Progenitor cell of endocrine pancreas (in vitro differentiated cells): ENCODE results near the gene CYB561. TPM values are rescaled to one million over a fixed set of nuclear protein-coding genes. Genes with fewer than 3 reads are reported as not detected.

Experiments
- DNase-seq: peaks from one replicate; pipeline ENCODE4 v3.0.0; 2021; ENCODE audit warnings: low spot score; ENCODE audit not compliant: unreplicated experiment
- H3K27ac Mint-ChIP-seq: 2 replicates; pipeline ENCODE4 v1.8.0; 2021; ENCODE audit warnings: mild to moderate bottlenecking, moderate library complexity, mixed read lengths
- H3K27me3 Mint-ChIP-seq: 2 replicates; pipeline ENCODE4 v1.8.0; 2021; ENCODE audit warnings: mixed read lengths
- H3K36me3 Mint-ChIP-seq: 2 replicates; pipeline ENCODE4 v1.8.0; 2022; ENCODE audit warnings: mixed read lengths; ENCODE audit not compliant: insufficient read depth
- H3K4me1 Mint-ChIP-seq: 2 replicates; pipeline ENCODE4 v1.8.0; 2021; ENCODE audit warnings: low read depth, mixed read lengths
- H3K4me3 Mint-ChIP-seq: 2 replicates; pipeline ENCODE4 v1.8.0; 2021; ENCODE audit warnings: low read depth, mild to moderate bottlenecking, moderate library complexity, mixed read lengths
- H3K9me3 Mint-ChIP-seq: 2 replicates; pipeline ENCODE4 v1.8.0; 2021; ENCODE audit warnings: low read depth, mixed read lengths
- CTCF ChIP-seq: fragments of 200-600 bp; sonication (generic); IDR thresholded peaks from one replicate; pipeline ENCODE4 v1.5.0; 2021; ENCODE audit warnings: antibody characterized with exemption, mild to moderate bottlenecking; ENCODE audit not compliant: unreplicated experiment
- total RNA-seq: library from RNA; stranded (reverse); gene quantifications from 2 replicates; pipeline ENCODE4 v1.2.1, GENCODE V29; 2021

The CYB561 gene
- total RNA-seq, 1 donor from 2014 or later = 34.5 TPM

GRCh38 chr17:63418540-63418939 lies 27.6 kb downstream of the CYB561 start:
- TF ChIP-seq CTCF = no peak
- Mint-ChIP-seq H3K9me3 (no peaks in the 10 kb centered on the region), H3K27me3 (no peaks in the 10 kb centered on the region), H3K4me3 (no peak overlapping the region), H3K27ac (no peak overlapping the region), H3K4me1 (no peaks in the 10 kb centered on the region), H3K36me3 (peaks cover 7% of the 10 kb centered on the region)
- no peak for DNase-seq

DNA sequence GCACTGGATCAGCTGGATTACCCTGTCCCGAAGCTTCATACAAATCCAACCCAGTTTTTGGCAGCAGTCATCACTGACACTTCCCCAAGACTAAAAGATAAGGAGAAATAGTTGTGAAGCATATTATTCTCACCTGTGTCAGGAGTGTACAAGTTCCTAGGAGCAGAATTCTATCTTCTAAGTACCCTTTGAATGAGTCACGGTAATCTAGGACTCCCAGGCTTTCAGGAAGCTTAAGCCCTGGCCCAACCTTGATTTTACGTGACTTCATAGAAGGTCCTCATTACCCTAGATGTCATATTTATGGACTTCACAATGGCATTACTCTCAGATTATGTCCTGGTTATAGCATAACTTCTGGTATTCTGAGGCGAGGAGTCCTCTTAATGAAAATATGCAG lies 31.9 kb downstream of the CYB561 start:
- Mint-ChIP-seq H3K9me3 (no peaks in the 10 kb centered on the region), H3K4me3 (no peak overlapping the region), H3K36me3 (peaks cover 2% of the 10 kb centered on the region), H3K27ac (no peak overlapping the region), H3K27me3 (no peaks in the 10 kb centered on the region), H3K4me1 (no peaks in the 10 kb centered on the region)
- no peak for TF ChIP-seq CTCF
- no peak for DNase-seq

DNA sequence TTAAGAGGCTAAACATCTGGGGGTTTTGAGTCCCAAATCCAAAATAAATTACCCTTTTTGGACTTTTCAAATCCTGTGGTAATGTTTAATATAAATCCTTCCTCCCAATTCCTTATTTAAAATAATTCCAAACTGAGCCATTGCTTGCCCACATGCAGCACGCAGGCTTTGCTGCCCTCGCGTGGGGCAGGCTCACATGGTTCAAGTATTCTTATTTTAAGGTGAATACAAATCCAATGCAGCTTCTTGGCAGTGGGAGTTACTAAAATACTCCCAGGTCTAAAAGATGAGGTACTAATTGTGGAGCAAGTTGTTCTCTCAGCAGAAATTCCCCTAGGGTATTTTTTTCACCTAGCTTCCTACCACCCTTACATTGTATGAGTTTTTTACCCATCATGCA lies 33.0 kb downstream of the CYB561 start:
- peaks cover 2% of the 10 kb centered on the region for H3K36me3 Mint-ChIP-seq
- no peaks in the 10 kb centered on the region for H3K4me1 Mint-ChIP-seq
- no peaks in the 10 kb centered on the region for H3K9me3 Mint-ChIP-seq
- no peak for TF ChIP-seq CTCF
- H3K27ac Mint-ChIP-seq = no peak overlapping the region
- H3K4me3 Mint-ChIP-seq = no peak overlapping the region
- H3K27me3 Mint-ChIP-seq = no peaks in the 10 kb centered on the region
- no peak for DNase-seq

DNA sequence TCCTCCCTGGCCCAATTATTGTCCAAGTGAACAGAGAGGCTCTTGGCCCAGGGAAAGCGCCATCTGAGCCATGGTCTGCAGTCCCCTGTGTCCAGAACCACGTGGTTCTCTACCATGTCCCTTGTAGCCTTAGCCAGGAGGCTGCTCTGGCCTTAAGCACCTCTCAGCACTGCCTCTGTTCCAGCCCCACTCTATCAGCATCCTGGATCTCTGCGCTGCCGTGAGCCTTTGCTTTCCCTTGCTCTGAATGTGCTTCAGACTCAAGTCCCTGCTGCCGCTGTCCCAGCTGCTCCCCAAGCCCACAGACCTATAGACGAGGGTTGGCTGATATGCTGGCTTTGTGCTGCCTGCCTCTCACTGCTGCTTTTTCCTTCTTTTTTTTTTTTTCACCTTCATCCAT lies 33.9 kb downstream of the CYB561 start:
- TF ChIP-seq CTCF = no peak
- no peak overlapping the region for H3K27ac Mint-ChIP-seq
- no peak for DNase-seq
- H3K9me3 Mint-ChIP-seq = no peaks in the 10 kb centered on the region
- H3K27me3 Mint-ChIP-seq = no peaks in the 10 kb centered on the region
- H3K4me3 Mint-ChIP-seq = no peak overlapping the region
- H3K4me1 Mint-ChIP-seq = no peaks in the 10 kb centered on the region
- peaks cover 2% of the 10 kb centered on the region for H3K36me3 Mint-ChIP-seq

- no peak for DNase-seq
- no peak overlapping the region for H3K4me3 Mint-ChIP-seq
- no peak for TF ChIP-seq CTCF
- no peaks in the 10 kb centered on the region for H3K9me3 Mint-ChIP-seq
- no peaks in the 10 kb centered on the region for H3K27me3 Mint-ChIP-seq
- H3K36me3 Mint-ChIP-seq = peaks cover 2% of the 10 kb centered on the region
- no peaks in the 10 kb centered on the region for H3K4me1 Mint-ChIP-seq
- H3K27ac Mint-ChIP-seq = no peak overlapping the region
These were observed 38.3 kb downstream of the CYB561 start for GRCh38 chr17:63407741-63408330.
